Muscle of leg (tissue), 11 donors: Measurements from ENCODE around the gene OR56A3. TPM values are rescaled to one million over a fixed set of nuclear protein-coding genes. Genes with fewer than 3 reads are reported as not detected.

Source experiments
- DNase-seq: peaks from one replicate; pipeline ENCODE4 v3.0.0; 2013
- H3K27ac ChIP-seq: one replicate; pipeline ENCODE4 v1.5.1; 2013; ENCODE audit warnings: mild to moderate bottlenecking, low read length, control low read depth
- H3K27me3 ChIP-seq: one replicate; pipeline ENCODE4 v1.6.1; 2013; ENCODE audit warnings: low read length; ENCODE audit not compliant: control insufficient read depth, insufficient read depth
- H3K36me3 ChIP-seq: one replicate; pipeline ENCODE4 v1.6.1; 2013; ENCODE audit warnings: low read length; ENCODE audit not compliant: control insufficient read depth, insufficient read depth
- H3K4me1 ChIP-seq: one replicate; pipeline ENCODE4 v1.6.1; 2013; ENCODE audit warnings: low read length; ENCODE audit not compliant: control insufficient read depth, insufficient read depth
- H3K4me3 ChIP-seq: one replicate; pipeline ENCODE4 v1.5.1; 2013; ENCODE audit warnings: low read length, control low read depth
- H3K9me3 ChIP-seq: replicated peaks from 2 replicates; pipeline ENCODE4 v1.6.1; 2013; ENCODE audit warnings: low read depth, low read length; ENCODE audit not compliant: control insufficient read depth
- WGBS: methylation state at CpG from one replicate; pipeline ENCODE4 v1.1.5; 2013; ENCODE audit warnings: missing lambda C conversion rate; ENCODE audit not compliant: insufficient coverage; 5-methylcytosine and 5-hydroxymethylcytosine counted together
- polyA plus RNA-seq, 8 donors: library from polyadenylated mRNA; unstranded; fragments of 120-200 nt; gene quantifications; one replicate each; pipeline versions ENCODE4 v1.2.1 to v1.2.3, GENCODE V29; 2013; ENCODE audit warnings: inconsistent platforms in 1 of 8, low replicate concordance in 1 of 8; ENCODE audit not compliant: insufficient read length in 8 of 8, insufficient read depth in 1 of 8
- total RNA-seq: library from RNA; stranded (reverse); fragments of 120-200 nt; gene quantifications from one replicate; pipeline ENCODE4 v1.2.4, GENCODE V29; 2013

OR56A3 gene
- total and polyA plus RNA-seq, 9 donors, result not detected

DNA sequence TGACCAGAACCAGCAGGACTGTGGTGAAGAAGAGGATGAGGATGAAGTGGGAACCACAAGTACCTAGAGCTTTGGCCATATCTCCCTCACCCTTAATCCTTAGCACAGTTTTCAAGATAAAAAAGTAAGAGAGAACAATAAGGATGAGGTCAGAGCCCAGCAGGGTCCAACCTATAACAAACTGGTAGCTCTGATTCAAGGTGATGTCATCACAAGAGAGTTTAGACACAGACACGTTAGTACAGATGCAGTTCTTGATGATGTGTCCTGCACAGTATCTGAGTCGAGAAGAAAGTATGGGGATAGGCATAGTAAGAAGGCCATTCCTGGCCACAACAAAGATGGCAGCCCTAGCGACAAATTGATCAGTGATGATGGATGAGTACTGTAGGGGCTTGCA is 25.7 kb downstream of the OR56A3 start:
- no peak overlapping the region for H3K27ac ChIP-seq
- DNase-seq, result no peak
- H3K9me3 ChIP-seq, result peaks cover 10% of the 10 kb centered on the region
- 55% methylated on average over 3 of the region's 3 CpGs for WGBS
- H3K36me3 ChIP-seq, result no peaks in the 10 kb centered on the region
- H3K27me3 ChIP-seq, result no peaks in the 10 kb centered on the region
- no peaks in the 10 kb centered on the region for H3K4me1 ChIP-seq
- H3K4me3 ChIP-seq, result no peak overlapping the region

DNA sequence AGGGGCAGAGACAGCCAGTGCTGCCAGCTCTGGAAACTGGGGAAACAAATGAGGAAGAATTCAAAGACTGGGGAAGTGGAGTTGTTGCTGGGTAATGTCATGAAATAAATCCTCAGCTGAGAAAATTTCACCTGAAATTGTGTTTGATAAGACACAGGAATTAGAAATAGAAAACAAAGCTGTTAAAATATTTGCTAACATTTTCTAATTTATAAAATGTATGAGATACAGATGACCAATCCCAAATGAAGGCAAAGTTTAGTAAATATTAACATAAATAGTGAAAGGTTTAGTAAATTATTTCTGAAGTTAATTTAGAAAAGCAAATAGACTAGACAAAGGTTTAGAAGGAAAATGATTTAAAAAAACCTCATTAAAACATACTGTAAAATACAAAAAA is 26.3 kb downstream of the OR56A3 start, which contains the start of gene OR56A5:
Gene OR56A5 (minus strand): TSS at position 101 of the 400 bp plus-strand sequence. CDS start 0 bp downstream, at position 101.
- Histone ChIP-seq H3K27me3 (no peaks in the 10 kb centered on the region), H3K4me3 (no peak within 1 kb of the TSS), H3K4me1 (no peaks in the 10 kb centered on the region), H3K36me3 (no peaks in the 10 kb centered on the region), H3K27ac (no peak within 1 kb of the TSS), H3K9me3 (peaks cover 9% of the 10 kb centered on the region)
- DNase-seq, result no peak

DNA sequence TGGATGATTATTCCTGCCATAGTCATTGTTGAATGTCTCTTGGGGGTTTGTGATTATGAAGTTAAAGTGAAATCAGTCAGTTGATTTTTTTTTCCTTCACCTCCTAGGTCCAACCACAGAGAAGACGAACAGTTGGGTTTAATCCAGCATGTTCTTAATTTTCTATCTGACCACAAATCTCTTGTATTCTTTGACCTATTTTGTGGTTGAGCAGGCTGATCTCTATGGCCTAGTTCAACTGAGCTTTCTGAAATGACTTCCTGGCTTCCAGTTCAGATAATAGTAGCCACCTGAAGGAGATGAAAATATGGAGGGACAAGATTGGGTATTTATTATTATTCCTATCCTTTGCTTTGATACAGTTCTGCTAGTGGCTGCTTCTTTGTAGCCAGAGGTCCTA is 31.5 kb downstream of the OR56A3 start:
- Histone ChIP-seq H3K9me3 (peaks cover 3% of the 10 kb centered on the region), H3K4me3 (no peak overlapping the region), H3K36me3 (no peaks in the 10 kb centered on the region), H3K27me3 (no peaks in the 10 kb centered on the region), H3K27ac (no peak overlapping the region), H3K4me1 (no peaks in the 10 kb centered on the region)
- no peak for DNase-seq
- WGBS, result no CpG with 5 or more reads among the region's 1 CpG

DNA sequence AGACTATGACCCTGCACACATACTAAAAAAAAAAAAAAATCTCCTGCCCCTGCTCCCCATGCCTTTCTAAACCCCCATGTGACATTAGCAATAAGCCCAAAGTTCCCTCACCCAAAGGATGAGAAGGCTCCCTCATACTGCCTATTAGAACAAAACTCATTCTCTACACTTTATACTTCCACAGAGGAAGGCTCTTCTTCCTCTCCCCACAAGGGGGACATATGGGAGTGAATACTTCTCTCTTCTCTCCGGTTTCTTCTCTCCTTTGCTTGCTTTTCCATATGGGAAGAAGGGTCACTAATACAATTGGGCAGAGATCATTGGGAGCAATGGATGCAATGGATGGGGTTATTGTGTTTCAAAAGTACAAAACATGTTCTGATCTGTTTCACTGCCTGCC is 41.4 kb downstream of the OR56A3 start:
- Histone ChIP-seq H3K9me3 (peaks cover 4% of the 10 kb centered on the region), H3K36me3 (no peaks in the 10 kb centered on the region), H3K4me1 (no peaks in the 10 kb centered on the region), H3K4me3 (no peak overlapping the region), H3K27ac (no peak overlapping the region), H3K27me3 (no peaks in the 10 kb centered on the region)
- DNase-seq, result no peak
- no CpG with 5 or more reads among the region's 1 CpG for WGBS

DNA sequence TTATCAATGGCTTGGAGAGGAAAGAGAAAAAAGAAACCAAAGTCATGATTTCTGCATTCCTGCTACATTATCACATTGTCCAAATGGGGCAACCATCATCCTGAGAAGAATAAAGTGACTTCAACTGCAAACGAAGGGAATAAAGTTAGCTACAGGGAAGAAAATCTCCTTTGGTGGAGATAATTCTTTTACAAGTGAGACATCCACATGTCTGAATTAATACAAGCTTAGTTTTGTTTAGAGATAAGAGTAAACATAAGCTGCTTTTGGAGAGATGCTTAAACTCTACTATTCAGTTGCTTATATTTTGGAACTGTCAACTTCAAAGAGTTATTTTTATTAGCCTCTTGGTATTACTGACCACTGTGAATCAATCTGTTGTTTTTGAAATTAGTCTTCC is 44.8 kb downstream of the OR56A3 start, which contains the start of gene OR52L1:
Gene OR52L1 (minus strand): TSS at position 101 of the 400 bp plus-strand sequence. CDS start 55 bp downstream, at position 46.
- no peak for DNase-seq
- H3K9me3 ChIP-seq, result peaks cover 1% of the 10 kb centered on the region
- H3K4me1 ChIP-seq, result no peaks in the 10 kb centered on the region
- H3K4me3 ChIP-seq, result no peak within 1 kb of the TSS
- H3K27me3 ChIP-seq, result no peaks in the 10 kb centered on the region
- H3K27ac ChIP-seq, result no peak within 1 kb of the TSS
- WGBS, result no CpG with 5 or more reads among the region's 1 CpG
- H3K36me3 ChIP-seq, result no peaks in the 10 kb centered on the region

DNA sequence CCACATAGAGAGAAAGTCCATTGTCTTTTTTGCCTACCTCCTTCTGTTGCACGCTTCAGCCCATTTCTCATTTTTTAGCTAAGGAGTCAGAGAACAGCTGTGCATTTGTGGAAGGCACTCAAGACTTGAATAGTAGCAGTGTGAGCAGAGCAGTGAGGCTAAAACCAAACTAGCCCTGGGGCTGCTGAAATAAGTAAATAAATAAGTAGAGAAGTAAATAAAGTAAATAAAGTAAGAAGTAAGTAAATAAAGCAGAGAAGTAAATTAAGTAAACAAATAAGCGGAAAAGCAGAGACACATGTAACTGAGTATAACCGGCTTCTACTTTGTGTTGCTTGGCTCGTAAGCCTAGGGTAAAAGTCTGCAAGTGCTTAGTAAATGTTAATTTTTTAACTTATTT is 47.2 kb downstream of the OR56A3 start:
- no peaks in the 10 kb centered on the region for H3K4me1 ChIP-seq
- WGBS, result no CpG with 5 or more reads among the region's 4 CpGs
- no peaks in the 10 kb centered on the region for H3K27me3 ChIP-seq
- DNase-seq, result no peak
- no peak overlapping the region for H3K27ac ChIP-seq
- H3K36me3 ChIP-seq, result no peaks in the 10 kb centered on the region
- no peaks in the 10 kb centered on the region for H3K9me3 ChIP-seq
- no peak overlapping the region for H3K4me3 ChIP-seq

DNA sequence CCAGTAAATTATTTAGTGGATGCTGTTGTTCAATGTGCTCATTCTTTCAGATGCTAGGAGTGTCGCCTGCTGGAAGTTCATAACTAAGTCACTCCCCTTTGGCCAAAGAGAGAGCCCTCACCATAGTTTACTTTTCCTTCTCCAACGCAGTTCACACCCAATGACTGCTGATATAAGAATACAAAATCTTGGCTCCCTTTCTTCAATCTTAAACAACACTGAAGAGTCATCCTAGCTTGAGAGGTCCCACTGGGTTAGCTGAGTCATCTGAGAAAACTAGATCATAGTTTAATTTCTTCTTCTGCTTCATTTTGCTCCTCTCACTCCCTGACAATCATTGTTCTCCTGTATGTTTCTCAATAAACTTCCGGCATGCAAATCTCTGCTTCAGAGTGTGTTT is 50.1 kb downstream of the OR56A3 start:
- no peaks in the 10 kb centered on the region for H3K36me3 ChIP-seq
- WGBS, result 81% methylated on average over 2 of the region's 3 CpGs

DNA sequence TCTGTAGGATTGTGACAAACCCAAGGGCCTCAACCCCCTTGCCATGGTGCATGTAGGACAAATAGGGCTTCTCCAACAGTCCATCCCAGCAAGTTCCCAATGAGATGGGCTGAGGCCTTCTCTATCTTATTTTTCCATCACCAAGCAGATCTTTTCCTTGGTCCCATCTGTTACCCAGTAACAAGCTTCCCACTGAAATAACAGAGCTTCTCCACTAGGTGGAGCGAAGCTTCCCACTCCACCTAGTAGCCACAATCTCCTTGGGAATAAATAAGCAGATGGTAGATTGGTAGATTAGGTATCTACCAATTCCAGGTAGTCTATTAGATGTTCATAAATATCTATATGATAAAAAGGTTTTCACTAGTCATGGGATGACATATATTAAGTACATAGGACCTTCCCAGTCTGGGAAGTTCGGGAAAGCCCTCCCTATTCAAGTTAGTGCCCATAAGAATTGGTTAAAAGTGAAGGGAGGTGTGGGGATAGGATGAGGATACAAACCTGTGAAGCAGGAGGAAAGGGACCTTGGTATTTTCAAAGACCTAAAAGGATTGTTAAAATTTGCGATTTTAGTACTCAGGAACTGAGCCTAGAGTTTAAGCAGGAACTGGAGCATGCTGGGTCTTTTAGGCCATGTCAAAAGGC is 50.7 kb downstream of the OR56A3 start:
- H3K4me3 ChIP-seq, result no peak overlapping the region
- H3K4me1 ChIP-seq, result no peaks in the 10 kb centered on the region
- DNase-seq, result no peak
- no peaks in the 10 kb centered on the region for H3K36me3 ChIP-seq
- H3K27me3 ChIP-seq, result no peaks in the 10 kb centered on the region
- H3K27ac ChIP-seq, result no peak overlapping the region
- H3K9me3 ChIP-seq, result no peaks in the 10 kb centered on the region
- WGBS, result 62% methylated on average over 2 of the region's 3 CpGs

More for the DNA sequence above, 50.1 kb downstream of the OR56A3 start:
- no peak for DNase-seq
- H3K27me3 ChIP-seq, result no peaks in the 10 kb centered on the region
- H3K27ac ChIP-seq, result no peak overlapping the region
- H3K9me3 ChIP-seq, result no peaks in the 10 kb centered on the region
- H3K4me1 ChIP-seq, result no peaks in the 10 kb centered on the region
- H3K4me3 ChIP-seq, result no peak overlapping the region

DNA sequence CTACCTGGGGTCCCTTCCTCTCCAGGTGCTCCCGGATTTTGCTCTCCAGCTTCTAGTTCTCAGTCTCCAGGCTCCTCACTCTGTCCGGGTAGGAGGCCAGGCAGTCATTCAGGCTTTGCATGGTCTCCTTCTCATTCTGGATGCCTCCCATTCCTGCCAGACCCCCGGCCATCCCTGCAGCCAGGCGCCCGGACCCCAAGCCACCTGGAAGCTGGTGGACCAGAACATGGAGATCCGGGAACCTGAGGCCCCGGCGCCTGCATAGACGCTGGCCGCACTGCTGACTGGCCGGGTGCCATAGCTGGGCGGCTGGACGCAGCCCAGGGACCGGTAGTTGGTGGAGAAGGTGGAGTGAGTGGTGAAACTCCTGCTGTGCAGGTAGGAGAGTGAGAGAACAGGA is 52.7 kb downstream of the OR56A3 start:
- WGBS, result 89% methylated on average over 14 of the region's 14 CpGs

More for the DNA sequence above, 52.7 kb downstream of the OR56A3 start:
- no peak overlapping the region for H3K4me3 ChIP-seq
- H3K4me1 ChIP-seq, result no peaks in the 10 kb centered on the region
- H3K36me3 ChIP-seq, result no peaks in the 10 kb centered on the region
- no peak for DNase-seq
- H3K9me3 ChIP-seq, result no peaks in the 10 kb centered on the region
- no peaks in the 10 kb centered on the region for H3K27me3 ChIP-seq
- H3K27ac ChIP-seq, result no peak overlapping the region
